HG03439 (cell line): ENCODE results near the gene GAA.

ENCODE experiments used
- ATAC-seq: cut with Tn5 transposase; IDR thresholded peaks from one replicate; pipeline ENCODE4 v1.9.1; 2021; ENCODE audit warnings: mild to moderate bottlenecking, moderate library complexity; ENCODE audit not compliant: unreplicated experiment

Gene GAA

DNA sequence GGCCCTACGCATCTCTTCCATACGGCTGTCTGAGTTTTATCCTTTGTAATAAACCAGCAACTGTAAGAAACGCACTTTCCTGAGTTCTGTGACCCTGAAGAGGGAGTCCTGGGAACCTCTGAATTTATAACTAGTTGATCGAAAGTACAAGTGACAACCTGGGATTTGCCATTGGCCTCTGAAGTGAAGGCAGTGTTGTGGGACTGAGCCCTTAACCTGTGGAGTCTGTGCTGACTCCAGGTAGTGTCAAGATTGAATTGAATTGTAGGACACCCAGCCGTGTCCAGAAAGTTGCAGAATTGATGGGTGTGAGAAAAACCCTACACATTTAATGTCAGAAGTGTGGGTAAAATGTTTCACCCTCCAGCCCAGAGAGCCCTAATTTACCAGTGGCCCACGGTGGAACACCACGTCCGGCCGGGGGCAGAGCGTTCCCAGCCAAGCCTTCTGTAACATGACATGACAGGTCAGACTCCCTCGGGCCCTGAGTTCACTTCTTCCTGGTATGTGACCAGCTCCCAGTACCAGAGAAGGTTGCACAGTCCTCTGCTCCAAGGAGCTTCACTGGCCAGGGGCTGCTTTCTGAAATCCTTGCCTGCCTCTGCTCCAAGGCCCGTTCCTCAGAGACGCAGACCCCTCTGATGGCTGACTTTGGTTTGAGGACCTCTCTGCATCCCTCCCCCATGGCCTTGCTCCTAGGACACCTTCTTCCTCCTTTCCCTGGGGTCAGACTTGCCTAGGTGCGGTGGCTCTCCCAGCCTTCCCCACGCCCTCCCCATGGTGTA is 1.5 kb downstream of the GAA start:
- no peak for ATAC-seq

DNA sequence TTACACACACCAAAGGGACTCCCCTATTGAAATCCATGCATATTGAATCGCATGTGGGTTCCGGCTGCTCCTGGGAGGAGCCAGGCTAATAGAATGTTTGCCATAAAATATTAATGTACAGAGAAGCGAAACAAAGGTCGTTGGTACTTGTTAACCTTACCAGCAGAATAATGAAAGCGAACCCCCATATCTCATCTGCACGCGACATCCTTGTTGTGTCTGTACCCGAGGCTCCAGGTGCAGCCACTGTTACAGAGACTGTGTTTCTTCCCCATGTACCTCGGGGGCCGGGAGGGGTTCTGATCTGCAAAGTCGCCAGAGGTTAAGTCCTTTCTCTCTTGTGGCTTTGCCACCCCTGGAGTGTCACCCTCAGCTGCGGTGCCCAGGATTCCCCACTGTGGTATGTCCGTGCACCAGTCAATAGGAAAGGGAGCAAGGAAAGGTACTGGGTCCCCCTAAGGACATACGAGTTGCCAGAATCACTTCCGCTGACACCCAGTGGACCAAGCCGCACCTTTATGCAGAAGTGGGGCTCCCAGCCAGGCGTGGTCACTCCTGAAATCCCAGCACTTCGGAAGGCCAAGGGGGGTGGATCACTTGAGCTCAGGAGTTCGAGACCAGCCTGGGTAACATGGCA is 2.2 kb downstream of the GAA start:
- no peak for ATAC-seq

DNA sequence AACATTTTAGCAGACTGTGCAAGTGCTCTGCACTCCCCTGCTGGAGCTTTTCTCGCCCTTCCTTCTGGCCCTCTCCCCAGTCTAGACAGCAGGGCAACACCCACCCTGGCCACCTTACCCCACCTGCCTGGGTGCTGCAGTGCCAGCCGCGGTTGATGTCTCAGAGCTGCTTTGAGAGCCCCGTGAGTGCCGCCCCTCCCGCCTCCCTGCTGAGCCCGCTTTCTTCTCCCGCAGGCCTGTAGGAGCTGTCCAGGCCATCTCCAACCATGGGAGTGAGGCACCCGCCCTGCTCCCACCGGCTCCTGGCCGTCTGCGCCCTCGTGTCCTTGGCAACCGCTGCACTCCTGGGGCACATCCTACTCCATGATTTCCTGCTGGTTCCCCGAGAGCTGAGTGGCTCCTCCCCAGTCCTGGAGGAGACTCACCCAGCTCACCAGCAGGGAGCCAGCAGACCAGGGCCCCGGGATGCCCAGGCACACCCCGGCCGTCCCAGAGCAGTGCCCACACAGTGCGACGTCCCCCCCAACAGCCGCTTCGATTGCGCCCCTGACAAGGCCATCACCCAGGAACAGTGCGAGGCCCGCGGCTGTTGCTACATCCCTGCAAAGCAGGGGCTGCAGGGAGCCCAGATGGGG is 3.1 kb downstream of the GAA start:
- ATAC-seq, result no peak

DNA sequence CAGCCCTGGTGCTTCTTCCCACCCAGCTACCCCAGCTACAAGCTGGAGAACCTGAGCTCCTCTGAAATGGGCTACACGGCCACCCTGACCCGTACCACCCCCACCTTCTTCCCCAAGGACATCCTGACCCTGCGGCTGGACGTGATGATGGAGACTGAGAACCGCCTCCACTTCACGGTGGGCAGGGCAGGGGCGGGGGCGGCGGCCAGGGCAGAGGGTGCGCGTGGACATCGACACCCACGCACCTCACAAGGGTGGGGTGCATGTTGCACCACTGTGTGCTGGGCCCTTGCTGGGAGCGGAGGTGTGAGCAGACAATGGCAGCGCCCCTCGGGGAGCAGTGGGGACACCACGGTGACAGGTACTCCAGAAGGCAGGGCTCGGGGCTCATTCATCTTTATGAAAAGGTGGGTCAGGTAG is 3.6 kb downstream of the GAA start:
- ATAC-seq, result no peak

DNA sequence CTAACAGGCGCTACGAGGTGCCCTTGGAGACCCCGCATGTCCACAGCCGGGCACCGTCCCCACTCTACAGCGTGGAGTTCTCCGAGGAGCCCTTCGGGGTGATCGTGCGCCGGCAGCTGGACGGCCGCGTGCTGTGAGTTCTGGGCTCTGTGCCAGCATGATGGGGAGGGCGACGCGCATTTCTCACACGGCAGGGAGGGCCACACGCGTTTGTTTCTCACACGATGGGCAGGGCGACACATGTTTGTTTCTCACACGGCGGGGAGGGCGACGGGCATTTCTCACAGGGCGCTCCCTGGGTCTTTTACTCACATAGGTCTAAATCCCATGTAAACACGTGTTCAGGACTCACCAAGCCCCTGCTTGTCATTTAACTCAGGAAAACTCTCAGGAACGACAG is 4.4 kb downstream of the GAA start:
- ATAC-seq, result no peak

DNA sequence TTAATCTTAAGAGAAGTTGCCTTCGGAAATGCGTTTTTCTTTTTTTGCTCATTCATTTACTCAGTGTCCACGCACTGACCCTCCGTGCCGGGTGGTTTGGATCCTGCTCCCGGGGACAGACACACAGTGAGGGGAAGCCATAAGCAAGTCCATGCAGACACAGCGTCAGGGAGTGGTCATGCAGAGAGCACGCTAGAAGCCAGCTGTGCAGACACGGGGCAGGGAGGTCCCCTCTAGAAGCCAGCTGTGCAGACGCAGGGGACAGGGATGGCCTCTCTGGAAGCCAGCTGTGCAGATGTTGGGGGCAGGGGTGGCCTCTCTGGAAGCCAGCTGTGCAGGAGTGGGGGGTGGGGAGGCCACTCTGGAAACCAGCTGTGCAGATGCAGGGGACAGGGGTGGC is 4.8 kb downstream of the GAA start:
- no peak for ATAC-seq

DNA sequence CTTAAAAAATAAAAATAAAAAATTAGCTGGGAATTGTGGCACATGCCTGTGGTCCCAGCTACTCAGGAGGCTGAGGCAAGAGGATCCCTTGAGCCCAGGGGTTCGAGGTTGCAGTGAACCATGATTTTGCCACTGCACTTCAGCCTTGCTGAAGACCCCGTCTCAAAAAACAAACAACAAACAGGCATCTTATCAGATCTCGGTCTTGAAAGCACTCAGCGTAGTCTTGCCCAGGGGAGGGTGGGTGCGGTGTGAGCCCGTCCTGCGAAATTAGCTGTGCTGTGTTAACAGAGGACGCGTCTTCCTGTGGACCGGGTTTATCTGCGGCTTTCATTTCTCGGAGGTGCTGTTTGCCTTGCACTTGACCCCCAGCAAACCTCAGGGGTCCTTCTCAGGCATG is 5.4 kb downstream of the GAA start:
- no peak for ATAC-seq

DNA sequence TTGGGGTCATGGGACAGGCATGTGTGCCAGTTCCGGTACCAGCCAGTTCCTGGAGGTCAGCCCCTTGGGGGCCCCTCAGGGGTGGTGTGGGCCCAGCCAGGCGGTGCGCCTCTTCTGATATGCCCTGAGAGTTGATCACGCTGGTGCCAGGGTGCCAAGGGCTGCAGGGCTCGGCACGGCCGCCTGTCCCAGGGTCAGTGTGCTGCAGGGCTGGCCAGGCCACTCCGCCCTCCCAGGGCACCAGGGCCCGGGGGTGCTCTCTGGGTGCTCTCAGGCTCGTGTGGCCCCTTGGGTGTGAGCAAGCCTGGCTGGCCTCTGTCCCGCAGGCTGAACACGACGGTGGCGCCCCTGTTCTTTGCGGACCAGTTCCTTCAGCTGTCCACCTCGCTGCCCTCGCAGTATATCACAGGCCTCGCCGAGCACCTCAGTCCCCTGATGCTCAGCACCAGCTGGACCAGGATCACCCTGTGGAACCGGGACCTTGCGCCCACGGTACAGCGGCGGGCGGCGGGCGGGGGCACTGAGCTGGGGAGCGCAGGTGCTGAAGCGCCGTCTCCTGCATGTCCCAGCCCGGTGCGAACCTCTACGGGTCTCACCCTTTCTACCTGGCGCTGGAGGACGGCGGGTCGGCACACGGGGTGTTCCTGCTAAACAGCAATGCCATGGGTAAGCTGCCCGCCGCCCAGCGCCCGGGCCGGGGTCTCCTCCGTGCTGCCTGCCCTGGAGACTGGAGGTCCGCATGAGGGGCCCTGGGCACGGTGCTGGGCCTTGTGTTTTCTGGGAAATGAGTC is 6.0 kb downstream of the GAA start:
- no peak for ATAC-seq

DNA sequence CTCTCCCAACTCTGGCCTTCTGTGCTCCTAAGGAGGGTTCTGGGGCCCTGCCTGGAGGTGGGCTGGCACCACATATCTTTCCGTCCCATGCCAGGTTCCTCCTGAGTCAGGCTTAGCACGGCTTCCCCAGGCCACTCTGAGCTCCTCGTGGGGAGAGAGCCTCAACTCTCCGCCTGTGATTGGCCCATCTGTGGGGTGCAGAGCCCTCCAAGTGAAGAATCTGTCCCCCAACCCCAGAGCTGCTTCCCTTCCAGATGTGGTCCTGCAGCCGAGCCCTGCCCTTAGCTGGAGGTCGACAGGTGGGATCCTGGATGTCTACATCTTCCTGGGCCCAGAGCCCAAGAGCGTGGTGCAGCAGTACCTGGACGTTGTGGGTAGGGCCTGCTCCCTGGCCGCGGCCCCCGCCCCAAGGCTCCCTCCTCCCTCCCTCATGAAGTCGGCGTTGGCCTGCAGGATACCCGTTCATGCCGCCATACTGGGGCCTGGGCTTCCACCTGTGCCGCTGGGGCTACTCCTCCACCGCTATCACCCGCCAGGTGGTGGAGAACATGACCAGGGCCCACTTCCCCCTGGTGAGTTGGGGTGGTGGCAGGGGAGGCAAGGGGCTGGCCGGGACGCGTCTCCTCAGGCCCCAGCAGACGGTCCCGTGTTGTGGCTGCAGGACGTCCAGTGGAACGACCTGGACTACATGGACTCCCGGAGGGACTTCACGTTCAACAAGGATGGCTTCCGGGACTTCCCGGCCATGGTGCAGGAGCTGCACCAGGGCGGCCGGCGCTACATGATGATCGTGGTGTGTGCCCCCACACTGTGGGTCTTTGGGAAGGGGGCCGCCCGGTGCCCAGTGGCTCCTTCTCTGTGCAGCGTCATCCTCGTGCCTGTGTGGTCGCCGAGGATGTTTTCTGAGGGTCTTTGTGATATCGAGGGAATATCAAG is 6.9 kb downstream of the GAA start:
- ATAC-seq, result no peak

DNA sequence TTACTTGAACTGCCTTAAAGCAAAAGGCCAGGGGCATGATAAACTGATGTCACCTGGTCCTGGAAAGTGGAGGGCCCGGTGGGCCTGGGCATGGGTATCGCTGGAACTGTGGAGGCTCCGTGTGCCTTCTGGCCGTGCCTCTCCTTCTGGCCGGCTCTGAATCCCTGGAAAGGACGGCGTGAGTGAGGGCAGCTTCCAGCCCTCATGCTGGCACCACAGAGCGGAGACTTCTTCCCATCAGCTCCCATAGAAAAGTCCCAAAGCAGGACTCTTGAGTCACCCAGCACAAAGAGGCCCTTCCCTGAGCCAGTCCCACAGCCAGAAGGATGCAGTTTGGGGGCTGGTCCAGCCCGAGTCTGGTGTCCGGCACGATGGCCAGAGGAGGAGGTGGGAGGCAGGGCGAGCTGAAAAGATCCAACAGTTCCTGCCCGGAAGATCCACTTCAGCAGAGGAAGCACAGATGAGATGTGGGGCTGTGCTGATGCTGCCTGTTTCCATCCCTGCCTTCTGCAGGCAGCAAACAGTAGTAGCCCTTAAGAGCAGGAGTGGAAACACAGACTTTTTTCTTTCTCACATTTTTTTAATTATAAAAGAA is 7.8 kb downstream of the GAA start:
- no peak for ATAC-seq

DNA sequence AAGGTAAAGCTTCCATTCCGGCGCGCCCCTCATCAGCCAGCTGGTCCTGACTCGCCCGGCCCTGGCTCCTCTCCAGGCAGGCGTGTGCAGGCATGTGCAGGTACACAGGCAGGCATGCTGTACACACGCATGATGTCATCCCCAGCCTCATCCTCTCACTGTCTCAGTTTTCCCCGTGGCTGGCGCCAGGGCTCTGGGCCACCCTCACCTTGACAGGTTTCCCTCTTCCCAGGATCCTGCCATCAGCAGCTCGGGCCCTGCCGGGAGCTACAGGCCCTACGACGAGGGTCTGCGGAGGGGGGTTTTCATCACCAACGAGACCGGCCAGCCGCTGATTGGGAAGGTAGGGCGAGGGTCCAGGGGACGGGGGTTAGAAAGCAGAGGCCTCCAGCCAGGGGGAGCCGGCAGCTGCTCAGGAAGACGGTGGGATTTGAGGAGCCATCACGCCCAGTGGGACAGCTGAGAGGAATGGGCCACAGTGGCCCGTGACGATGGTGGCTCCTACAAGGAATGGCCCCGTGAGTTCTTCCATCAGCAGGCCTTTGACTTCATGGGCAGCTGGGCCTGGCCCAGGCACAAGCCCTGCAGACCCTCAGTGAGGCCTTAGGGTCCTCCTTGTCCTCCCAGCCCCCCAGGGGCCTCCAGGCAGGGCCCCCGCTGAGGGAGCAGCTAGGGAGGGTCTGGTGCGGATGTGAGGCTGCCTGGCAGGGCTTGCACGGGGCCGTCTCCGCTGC is 8.5 kb downstream of the GAA start:
- ATAC-seq, result no peak

DNA sequence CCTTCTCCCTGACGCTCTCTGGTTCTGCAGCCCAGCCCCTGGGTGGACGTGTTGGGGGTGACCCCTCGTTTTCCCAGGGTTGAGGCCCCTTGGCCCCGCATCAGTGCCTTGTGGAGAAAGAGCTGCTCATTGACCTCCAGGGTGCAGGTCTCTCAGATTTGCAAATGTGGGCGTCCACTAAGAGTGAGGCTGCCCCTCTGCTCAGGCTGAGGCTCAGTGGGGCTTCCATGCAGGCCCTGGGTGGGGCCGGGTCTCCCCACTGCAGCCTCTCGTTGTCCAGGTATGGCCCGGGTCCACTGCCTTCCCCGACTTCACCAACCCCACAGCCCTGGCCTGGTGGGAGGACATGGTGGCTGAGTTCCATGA is 9.0 kb downstream of the GAA start:
- ATAC-seq, result no peak

DNA sequence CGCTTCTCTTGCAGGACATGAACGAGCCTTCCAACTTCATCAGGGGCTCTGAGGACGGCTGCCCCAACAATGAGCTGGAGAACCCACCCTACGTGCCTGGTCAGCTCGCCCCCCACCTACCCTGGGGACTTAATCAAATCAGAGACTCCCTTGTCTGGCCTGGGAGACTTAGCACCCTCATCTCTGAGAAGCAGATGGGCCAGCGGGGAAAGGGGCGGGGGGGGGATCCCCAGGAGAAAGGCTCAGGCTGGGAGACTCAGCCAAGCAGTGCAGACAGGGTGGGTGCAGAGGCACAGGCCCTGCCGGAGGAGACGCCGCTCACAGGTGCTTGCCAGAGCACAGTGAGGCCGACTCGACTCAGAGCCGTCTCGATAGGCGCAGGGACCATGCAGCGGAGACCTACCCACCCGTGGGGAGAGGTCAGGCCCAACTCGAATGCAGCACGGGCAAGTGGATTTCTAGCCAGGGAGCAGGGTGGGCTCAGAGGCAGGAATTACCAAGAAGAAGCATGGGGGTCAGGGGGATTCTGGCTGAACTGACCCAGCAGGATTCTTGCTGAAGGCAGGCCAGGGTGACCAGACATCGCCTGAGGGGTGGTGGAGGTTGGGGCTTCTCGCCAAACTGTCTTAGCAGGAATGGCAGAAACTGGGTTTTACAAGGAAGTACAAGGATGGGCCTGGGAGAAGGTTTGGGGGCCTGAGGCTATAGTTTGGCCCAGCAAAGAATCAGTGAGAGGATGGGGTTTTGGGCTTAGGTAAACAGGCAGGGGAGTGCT is 9.7 kb downstream of the GAA start:
- ATAC-seq, result no peak

DNA sequence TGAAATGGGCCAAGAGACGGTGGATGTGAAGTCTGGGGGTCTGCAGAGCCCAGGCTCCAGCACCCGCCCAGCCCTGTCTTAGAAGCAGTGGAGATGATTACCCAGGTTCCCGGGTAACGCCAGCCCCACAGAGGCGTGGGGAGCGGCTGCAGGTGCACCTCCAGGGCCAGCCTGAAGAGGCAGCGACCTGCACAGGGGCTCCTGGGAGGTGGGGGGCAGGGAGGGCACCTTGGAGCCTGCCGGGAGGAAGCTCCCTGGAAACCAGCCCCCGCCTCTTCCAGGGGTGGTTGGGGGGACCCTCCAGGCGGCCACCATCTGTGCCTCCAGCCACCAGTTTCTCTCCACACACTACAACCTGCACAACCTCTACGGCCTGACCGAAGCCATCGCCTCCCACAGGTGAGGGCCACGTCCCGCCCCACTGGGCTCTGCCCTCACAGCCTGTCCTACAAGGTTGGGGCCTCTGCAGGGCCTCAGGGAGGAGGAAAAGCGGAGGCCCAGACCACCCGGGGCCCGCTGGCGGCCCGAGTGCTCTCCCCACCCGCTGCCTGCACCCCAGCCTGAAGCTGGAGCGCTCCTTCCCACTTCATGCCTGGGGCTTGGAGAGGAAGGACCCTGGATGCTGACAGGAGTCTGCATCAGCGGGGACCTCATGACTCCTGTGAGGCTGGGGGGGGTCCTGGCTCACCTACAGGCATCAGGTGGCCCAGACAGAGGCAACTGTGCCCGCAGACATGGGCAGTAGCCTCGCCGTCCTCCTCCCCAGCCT is 10.5 kb downstream of the GAA start:
- no peak for ATAC-seq

DNA sequence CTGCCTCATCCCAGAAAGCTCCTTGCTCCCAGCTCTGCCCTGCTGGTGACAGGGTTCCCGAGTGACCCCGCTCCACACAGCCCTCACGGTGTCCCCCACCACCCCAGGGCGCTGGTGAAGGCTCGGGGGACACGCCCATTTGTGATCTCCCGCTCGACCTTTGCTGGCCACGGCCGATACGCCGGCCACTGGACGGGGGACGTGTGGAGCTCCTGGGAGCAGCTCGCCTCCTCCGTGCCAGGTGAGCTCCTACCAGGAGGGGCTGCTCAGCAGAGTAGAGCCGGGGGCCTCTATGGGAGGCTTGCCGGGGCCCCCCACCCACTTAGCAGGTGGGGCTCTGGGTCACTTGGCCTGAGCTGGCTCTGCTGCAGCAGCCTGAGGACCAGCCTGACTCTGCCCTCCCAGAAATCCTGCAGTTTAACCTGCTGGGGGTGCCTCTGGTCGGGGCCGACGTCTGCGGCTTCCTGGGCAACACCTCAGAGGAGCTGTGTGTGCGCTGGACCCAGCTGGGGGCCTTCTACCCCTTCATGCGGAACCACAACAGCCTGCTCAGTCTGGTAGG is 11.2 kb downstream of the GAA start:
- no peak for ATAC-seq

DNA sequence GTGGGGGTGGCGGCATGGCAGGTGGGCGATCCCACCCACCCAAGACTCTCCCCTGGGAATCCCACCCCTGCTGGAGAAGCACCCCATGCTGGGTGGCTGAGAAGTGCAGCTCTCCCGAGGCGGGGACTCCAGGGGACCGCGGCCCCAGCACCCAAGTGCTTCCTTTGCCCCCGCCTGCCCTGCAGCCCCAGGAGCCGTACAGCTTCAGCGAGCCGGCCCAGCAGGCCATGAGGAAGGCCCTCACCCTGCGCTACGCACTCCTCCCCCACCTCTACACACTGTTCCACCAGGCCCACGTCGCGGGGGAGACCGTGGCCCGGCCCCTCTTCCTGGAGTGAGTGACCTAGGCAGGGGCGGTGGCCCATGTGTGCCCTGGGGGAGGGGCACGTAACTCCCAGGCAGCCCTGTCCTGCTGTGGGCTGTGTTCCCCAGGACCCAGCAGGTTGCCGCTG is 11.7 kb downstream of the GAA start:
- ATAC-seq, result no peak

DNA sequence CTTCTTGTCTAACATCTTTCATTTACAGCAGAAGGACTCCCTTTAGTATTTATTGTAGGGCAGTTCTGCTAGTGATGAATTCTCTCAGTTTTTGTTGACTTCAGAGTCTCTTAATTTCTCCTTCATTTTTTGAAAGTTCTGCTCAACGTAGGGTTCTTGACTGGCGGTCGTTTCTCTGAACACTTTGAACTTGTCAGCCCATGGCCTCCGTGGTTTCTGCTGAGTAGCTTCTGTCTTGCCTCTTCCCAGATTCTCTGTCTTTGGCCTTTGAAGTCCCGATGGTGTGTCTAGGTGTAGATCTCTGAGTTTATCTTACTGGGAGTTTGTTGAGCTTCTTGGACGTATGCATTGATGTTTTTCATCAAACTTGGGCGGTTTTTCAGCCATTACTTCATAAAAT is 13.4 kb downstream of the GAA start:
- no peak for ATAC-seq
